ENCODE results near the gene C19orf38.
"Not testable (repeated sequence)": the region's sequence is repeated elsewhere in the genome, so short reads cannot be mapped to it uniquely, and the experiment has no call there.

Gene C19orf38

DNA sequence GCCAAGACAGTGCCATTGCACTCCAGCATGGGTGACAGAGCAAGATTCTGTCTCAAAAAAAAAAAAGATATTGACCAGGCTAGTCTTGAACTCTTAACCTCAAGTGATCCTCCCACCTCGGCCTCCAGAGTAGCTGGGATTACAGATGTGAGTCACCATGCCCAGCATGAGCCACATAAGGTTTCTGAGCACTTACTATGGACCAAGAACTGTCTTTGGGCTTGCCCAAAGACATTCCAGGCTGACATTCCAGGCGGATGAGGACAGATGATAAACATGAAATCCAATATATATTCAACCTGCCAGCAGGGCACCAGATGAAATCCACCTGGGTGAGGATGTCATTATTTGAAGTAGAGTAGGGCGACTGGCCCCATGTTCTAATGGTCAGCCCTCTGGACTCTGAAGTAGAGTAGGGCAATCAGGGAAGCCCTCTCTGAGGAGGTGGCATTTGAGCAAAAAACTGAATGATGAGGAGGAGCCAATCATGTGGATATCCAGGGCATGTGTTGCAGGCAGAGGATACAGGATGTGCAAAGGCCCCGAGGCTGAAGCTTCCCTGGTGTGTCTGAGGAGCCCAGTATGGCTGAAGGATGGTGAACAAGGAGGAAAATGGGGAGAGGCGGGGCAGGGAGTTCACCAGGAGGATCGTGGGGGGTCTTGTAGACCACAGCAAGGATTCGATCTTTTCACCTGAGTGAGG, 4.0 kb downstream of the C19orf38 start:
- DNase-seq (ENCODE audit: low read depth): no peak

DNA sequence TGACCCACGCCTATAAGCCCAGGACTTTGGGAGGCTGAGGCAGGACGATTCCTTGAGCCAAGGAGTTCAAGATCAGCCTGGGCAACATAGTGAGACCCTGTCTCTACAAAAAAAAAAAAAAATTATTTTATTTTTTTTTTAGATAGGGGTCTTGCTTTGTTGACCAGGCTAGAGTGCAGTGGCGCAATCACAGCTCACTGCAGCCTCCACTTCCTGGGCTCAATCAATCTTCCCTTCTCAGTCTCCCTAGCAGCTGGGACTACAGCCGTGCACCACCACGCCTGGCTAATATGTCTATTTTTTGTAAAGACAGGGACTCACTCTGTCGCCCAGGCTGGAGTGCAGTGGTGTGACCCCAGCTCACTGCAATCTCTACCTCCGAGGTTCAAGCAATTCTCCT, 4.7 kb downstream of the C19orf38 start:
- no peak for DNase-seq (ENCODE audit: low read depth)

DNA sequence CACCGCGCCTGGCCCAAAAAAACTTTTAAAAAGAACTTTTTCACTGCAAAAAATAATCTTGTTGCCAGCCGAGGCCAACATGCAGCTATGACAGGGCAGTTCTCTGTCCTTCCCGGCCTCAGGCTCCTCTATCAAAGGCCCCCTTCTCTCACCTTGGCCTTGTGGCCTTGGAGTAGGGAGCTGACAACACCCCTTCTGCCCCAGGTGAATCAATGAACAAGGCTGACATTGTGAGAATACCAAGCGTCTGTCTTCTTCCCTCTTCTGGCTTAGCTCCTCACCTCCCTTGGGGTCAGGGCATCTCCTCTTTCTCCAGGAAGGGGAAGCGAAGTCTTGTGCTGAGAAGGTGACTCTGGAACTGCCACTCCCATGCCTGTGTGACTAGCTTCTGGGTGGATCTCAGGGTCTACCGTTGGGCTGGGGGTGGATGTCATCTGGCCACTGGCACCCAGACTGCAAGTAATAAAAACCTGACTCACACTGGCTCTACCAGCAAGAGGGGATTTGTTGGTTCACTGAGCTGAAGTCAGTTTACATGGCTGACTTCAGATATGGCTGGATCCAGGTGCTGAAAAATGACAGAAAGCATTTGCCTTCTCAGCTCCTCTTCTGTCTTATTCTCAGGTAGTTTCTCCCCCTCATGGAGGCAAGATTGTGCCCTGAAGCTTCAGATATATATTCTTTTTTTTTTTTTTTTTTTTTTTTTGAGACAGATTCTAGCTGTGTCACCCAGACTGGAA, 6.3 kb downstream of the C19orf38 start:
- no peak for DNase-seq (ENCODE audit: low read depth)

DNA sequence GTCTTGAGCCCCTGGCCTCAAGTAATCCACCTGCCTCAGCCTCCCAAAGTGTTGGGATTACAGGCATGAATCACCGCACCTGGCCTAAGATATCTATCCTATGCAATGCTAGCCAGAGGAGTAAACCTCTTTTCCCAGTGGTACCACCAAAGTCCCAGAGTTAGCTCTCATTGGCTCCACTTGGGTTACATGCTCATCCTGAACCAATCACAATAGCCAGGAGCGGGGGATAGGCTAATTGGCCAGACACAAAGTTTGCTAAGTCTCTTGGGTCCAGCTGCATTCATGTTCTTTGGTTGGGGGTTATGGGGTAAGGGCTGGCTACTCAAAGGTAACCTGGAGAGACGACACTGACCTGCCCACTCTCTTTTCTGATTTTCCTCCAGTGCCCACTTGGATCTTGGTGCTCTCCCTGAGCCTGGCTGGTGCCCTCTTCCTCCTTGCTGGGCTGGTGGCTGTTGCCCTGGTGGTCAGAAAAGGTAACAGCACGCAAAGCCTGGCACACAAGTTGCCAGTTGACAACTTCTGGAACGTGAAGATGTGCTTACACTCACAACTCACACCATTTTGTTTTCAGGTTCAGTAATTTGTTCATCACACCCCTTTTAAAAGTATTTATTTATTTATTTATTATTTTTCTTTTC, 7.8 kb downstream of the C19orf38 start:
- DNase-seq (ENCODE audit: low read depth): no peak

DNA sequence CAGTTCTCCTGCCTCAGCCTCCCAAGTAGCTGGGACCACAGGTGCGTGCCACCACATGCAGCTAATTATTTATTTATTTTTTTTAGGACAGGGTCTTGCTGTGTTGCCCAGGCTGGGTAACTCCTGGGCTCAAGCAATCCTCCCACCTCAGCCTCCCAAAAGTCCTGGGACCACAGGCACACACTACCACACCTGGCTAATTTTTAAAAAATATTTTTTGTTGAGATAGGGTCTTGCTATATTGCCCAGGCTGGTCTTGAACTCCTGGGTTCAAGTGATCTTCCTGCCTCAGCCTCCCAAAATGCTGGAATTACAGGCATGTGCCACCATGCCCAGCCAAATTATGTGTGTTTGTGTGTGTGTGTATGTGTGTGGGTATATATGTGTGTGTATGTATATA, 8.7 kb downstream of the C19orf38 start:
- DNase-seq (ENCODE audit: low read depth): not testable (repeated sequence)

DNA sequence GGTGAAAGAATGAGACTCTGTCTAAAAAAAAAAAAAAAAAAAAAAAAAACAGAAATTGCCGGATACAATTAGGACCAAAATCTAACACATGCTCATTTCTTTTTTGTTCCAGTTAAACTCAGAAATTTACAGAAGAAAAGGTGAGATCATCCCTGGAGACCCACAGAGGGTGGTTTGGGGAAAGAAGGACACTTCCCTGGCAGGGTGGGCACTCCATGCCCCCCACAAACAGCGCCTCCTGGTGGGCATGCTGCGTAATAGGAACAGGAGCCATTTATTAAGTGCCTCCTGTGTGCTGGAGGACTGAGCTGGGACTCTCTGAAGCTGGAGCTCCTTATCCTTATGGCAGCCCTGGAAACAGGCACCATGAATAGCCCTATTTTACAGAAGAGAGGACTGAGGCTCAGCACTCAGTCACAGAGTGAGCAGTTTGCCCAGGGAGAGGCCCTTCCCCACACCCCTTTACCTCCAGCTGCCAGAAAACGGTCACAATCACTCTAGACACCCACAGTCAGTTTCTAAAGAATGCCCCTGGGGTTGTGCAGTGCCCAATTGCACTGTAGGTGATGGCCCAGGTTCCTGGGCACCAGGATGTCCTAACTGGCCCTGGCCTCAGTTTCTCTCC, 10.1 kb downstream of the C19orf38 start:
- DNase-seq (ENCODE audit: low read depth): no peak

DNA sequence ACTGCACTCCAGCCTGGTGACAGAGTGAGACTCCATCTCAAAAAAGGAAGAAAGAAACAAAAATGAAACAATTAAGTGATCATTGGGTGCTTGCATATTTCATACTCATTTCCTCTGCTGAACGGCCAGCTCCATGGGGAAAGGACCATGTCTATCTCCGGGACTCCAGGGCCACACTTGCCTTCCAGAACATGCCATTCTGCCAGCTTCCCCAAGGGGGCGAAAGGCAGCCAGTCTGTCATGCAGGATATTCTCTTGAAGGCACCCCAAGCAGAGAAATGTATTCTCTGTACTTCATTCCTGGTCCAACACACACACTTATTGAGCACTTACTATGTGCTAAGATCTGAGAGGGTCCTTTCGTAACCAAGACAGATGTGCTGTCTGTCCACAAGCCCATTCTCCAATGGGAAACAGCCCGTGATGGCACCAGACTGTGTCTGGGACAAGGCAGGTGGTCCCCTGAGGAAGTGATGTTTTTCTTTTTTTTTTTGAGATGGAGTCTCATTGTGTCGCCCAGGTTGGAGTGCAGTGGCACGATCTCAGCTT, 13.0 kb downstream of the C19orf38 start:
- peak; percentile 13 for DNase-seq (ENCODE audit: low read depth)

DNA sequence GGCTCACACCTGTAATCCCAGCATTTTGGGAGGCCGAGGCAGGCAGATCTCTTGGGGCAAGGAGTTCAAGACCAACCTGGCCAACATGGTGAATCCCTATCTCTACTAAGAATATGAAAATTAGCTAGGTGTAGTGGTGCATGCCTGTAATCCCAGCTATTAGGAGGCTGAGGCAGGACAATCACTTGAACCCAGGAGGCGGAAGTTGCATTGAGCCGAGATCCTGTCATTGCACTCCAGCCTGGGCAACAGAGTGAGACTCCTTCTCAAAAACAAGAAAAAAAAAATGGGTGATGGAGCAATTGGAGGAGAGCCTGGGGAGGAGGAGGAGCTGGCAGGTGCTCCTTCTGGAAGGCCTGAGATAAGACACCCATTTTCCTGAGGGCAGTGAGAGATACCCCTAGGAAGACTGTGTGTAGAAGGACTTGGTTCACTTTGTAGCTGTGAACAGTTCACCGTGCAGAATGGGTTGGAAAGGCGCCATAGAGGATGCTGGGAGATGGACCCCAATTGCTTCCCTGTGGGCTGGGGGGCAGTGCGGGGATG, 14.4 kb downstream of the C19orf38 start:
- no peak for DNase-seq (ENCODE audit: low read depth)

DNA sequence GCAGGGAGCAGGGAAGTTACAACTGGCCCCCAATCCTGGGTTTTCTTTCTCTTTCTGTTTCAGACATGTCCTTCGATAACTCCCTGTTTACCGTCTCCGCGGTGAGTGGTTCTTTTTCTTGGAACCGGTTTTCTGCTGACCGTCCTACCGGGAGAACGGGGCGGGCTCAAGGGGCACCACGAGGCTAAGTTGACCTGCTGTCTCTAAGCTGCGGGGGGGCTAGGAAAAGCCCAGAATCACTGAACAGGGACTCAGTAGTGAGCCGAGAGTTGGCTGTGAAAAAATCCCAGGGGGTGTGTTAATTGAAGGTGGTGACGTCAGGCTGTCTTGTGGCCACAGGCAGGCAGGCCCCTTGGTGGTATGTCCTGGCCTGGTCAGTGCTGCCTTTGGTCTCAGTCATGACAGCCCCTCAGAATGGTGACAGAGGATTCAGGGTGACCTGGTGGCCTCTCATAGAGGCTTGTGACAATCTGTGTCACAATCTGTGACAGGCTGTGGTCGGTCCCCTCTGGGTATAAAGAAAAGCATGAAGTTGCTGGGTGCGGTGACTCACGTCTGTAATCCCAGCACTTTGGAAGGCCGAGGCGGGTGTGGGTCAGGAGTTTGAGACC, 15.0 kb downstream of the C19orf38 start:
- DNase-seq (ENCODE audit: low read depth): no peak

DNA sequence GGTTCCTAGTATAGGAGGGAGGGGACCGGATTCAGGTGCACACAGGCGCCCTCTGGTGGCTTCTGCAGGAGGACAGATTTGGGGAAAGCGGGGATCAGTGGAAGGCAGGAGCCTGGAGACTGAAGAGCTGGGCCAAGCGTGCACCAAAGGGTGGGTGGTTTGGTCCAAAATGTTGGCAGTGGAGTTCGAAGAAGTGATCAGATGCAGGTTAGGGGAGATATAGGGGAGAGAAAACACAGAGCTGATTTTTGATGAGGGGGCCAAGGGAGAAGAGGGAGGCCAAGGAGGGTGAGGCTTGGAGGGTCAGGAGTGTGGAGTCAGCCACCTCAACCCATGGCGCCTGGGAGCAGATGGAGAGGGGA, 16.3 kb downstream of the C19orf38 start:
- peak; percentile 77 for DNase-seq (ENCODE audit: low read depth)

DNA sequence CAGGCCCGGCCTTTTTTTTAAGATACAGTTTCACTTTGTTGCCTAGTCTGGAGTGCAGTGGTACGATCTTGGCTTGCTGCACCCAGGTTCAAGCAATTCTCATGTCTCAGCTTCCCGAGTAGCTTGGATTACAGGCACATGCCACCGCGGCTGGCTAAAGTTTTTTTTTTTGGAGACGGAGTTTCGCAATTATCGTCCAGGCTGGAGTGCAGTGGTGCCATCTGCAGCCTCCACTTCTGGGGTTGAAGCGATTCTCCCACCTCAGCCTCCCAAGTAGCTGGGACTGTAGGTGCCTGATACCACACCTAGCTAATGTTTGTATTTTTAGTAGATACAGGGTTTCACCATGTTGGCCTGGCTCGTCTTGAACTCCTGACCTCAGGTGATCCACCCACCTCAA, 18.3 kb downstream of the C19orf38 start:
- no peak for DNase-seq (ENCODE audit: low read depth)

DNA sequence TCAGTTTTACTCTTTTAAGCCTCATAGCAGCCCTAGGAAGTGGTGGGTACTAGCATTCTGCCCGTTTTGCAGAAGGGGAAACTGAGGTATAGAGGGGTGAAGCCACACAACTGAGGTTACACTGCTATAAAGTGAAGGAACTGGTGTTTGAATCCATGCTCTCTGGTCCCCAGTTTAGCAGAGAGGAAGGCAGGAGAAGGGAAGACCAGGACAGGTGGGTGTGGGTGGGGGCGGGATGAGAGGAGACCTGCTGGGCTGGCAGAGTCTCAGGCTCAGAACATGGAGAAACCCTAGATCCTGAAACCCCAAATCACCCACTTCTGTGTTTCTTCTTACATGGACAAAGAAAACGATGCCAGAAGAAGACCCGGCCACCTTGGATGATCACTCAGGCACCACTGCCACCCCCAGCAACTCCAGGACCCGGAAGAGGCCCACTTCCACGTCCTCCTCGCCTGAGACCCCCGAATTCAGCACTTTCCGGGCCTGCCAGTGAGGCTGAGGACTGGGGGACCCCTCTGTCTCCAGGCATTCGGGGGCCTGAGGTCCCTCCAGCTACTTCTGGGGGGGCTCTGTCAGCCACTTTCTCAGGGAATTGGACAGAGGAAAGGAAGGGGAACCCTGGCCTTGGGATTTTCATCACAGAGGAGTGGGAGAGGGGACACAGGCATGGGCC, 20.8 kb downstream of the C19orf38 start:
- no peak for DNase-seq (ENCODE audit: low read depth)

DNA sequence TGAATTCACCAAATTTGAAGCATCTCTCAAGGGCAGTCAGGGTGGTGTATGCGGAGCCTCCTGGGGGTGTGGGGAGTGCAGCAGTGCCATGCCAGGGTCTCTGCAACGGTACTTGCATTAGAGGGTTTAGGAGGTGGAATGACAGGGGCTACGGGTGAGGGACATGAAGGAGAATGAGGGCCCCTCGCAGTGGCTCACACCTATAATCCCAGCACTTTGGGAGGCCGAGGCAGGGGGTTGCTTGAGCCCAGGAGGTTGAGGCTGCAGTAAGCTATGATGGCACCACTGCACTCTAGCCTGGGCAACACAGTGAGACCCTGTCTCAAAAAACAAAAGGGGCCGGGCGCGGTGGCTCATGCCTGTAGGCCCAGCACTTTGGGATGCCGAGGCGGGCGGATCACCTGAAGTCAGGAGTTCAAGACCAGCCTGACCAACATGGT, 21.7 kb downstream of the C19orf38 start:
- DNase-seq (ENCODE audit: low read depth): not testable (repeated sequence)

DNA sequence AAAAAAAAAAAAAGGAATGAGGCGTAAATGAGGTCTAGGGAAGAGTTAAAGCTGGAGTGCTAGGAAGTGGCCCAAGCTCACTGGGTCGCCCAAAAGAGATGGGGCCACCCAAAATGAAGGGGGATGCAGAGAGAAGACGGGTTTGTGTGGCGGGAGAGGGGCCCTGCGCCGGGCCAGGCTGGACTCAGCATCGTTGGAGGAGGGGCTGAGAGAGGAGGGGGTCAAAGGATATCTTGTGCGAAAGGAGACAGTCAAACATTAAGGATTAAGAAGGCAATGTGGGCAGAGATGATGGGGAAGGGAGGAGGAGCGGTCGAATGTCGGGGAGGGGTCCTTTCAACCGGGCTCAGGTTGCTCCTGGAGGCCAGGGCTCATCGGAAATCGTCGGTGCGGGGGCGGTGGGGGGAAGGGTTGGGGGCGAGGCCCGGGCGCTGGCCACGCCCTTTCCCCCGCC, 22.3 kb downstream of the C19orf38 start:
- DNase-seq (ENCODE audit: low read depth): no peak

DNA sequence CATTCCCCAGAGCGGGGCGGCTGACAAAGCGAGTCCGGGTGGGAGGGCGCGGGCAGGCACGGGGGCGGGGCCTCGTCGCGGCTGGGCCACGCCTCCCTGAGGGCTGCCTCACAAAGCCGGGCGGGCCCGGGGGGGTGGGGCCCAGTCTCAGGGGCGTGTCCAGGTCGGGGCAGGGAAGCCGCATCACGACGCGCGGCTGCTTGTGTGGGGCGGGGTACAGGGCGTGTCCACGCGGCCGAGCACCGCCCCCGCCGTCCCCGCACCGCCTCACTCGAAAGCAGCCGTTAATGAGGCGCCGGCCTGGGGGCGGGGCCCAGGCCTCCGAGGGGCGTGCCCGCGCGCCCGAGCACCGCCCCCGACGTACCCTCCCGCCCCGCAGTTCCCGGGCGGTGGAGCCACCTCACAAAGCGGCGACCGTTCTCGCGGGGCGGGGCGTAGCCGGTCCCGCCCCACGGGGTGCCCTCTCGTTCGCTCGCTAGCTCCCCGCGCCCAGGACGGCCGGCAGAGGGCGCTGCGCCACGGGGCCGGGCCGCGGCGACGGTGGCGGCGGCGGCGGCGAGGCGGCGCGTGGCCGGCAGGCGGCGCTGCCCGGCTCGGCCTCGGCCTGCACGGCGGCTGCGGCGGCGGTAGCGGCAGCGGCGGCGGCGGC, 22.9 kb downstream of the C19orf38 start, which contains the start of gene CARM1:
CARM1 (plus strand) TSS at position 599 of the 649 bp plus-strand sequence. CDS start 150 bp downstream, outside the sequence.
- peak; percentile 99 for DNase-seq (ENCODE audit: low read depth)

DNA sequence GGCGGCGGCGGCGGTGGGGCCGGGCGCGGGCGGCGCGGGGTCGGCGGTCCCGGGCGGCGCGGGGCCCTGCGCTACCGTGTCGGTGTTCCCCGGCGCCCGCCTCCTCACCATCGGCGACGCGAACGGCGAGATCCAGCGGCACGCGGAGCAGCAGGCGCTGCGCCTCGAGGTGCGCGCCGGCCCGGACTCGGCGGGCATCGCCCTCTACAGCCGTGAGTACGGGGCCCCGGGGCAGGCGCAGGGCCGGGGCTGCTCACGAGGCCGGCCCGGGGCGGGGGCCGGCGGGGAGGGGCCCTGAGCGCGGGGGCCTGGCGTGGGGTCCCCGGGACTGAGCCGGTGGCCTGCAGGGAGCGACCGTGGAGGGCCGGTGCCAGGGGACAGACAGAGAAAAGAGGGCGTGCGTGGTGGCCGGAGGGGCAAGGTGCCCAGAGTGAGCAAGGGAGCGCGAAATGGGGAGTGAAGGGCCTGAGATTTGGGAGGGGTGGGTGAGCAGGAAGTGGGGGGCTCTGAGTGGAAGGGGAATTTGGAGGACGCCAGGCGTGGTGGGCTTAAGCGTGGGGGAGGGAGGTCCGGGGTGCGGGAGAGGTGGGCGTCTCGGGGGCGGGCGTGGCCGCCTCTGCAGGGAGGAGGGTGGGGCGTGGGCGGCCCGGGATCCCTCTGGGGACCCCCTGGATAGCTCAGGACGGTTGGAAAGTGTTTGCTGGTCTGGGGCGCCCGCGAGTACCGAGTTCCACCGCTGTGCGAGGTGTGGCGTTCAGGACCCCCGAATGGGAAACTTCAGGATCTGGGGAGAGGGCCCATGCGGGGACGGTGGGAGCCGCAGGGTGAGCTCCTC, 23.7 kb downstream of the C19orf38 start:
- no peak for DNase-seq (ENCODE audit: low read depth)

DNA sequence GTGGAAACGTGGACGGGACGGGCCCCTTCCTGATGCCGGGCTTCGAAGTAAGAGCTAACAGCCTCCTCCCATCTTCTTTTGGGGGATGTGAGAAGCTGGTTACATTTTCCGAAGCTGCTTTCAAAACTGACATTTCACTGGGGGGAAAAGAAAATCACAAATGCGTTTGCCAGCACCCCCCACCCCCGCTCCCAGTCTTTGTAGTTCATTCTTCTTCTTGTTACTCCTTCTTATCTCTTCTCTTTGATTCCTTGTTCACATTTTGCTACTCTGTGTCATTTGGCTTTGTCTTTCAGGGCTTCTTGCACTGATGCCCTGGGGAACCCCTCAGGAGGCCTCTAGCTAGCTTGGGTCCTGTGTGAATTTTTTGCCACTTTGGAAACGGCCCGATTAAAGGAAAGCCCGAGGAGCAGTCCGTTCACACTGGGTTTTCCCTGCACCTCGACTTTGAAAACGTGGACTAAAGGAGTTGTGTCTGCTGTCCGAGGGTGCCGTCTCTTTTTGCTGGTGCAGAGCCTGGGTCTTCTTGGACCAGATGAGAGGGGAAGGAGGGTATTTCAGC, 24.4 kb downstream of the C19orf38 start:
- peak; percentile 23 for DNase-seq (ENCODE audit: low read depth)

DNA sequence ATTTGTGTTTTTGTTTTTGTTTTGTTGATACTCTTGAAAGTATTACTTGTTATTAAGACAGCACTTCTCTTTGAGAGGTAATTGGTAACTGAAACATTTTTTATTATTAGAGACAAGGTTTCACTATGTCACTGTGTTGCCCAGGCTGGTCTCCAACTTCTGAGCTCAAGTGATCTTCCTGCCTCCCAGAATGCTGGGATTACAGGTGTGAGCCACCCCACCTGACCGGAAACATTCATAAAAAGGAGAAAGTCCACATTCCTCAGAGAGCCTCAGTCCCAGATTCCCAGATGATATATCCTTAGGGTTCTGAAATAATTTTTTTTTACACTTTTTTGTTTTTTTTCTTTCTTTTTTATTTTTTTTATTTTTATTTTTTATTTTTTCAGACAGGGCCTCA, 25.8 kb downstream of the C19orf38 start:
- DNase-seq (ENCODE audit: low read depth): no peak
